ENCODE results near the gene PDE8A. TPM values are rescaled to one million over a fixed set of nuclear protein-coding genes. Genes with fewer than 3 reads are reported as not detected.

PDE8A gene
- polyA plus RNA-seq, 1 donor, result 25.4 TPM

DNA sequence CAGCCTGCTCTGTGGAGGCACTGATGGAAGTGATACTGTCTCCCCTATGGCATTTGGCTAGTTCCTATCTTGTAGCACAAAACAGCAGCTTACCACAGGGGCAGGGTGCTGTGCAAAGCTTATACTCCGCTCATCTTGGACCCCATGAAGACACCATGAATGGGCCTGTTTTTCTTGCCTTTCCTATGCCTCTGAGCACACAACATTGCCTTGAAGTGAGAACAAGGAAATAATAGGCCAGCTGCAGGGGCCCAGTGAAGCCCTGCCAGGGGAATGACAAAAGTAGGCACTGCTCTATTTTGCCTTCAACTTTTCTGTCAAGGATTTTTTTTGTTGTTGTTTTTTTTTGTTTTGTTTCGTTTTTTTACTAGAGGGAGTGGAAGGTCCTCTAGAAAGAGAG, 110.3 kb downstream of the PDE8A start:
- no peak for DNase-seq

DNA sequence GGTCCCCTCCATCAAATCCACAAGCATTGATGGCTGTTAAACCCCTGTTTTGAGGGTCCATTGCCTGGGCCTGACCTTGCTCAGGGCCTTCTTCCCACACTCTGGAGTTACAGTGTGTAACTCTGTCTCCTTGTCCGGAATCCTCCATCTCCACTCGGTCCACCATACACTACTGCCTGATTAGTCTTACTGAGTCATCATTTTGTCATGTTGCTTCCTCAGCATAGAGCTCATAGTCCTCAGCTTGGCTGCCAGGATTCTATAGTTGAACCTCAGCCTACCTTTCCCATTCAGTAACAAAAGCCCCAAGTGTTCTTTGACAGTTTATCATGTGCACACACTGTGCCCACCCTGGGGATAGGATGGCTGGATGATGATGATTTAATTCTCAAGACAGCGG, 113.0 kb downstream of the PDE8A start:
- DNase-seq, result no peak

DNA sequence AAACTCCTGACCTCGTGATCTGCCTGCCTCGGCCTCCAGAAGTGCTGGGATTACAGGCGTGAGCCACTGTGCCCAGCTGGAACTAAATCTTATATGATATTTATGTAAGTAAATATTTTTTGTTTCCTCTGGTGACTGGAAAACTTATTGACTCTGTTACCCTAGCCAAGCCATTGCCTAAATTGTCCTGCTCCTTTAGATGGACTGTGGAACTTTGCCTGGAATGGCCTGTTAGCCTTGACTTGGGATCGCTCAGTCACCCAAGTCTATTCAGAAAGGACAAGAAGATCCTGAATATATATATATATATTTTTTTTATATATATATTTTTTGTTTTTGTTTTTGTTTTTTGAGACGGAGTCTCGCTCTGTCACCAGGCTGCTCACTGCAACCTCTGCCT, 113.9 kb downstream of the PDE8A start:
- DNase-seq, result no peak

DNA sequence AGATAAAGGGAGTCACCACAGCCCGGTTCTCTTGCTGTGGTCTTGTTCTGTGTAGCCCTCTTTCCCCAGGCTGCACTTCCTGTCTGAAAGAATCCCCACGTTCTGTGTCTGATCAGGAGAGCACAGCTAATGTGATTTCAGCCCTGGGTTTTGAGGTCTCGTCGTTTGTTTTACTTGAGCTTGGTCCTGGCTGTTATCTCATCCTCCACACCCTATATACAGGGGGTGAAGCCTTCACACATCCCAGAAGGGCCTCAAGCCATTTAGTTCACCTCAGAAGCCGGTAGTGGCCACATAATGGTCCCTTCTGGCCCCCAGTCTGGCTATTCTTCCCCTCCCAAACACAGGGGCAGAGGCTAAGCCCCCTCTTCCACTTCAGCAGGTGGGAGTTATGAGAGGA, 115.6 kb downstream of the PDE8A start:
- DNase-seq, result no peak

DNA sequence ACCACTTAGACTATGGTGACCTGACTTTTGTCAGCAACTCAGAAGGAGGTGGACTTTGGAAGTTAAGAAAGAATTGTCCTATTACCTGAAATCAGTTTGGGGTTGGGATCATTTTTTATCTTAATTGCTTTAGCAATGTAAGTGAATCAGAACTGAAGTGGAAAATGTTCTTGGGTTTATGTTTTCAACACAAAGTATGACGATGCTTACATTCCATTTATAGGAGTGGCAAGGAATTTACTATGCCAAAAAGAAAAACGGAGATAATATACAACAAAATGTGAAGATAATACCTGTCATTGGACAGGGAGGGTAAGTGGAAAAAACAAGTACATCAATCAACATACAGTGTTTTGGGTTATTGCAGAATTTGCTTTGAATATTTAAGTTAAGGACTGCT, 116.1 kb downstream of the PDE8A start:
- no peak for DNase-seq

DNA sequence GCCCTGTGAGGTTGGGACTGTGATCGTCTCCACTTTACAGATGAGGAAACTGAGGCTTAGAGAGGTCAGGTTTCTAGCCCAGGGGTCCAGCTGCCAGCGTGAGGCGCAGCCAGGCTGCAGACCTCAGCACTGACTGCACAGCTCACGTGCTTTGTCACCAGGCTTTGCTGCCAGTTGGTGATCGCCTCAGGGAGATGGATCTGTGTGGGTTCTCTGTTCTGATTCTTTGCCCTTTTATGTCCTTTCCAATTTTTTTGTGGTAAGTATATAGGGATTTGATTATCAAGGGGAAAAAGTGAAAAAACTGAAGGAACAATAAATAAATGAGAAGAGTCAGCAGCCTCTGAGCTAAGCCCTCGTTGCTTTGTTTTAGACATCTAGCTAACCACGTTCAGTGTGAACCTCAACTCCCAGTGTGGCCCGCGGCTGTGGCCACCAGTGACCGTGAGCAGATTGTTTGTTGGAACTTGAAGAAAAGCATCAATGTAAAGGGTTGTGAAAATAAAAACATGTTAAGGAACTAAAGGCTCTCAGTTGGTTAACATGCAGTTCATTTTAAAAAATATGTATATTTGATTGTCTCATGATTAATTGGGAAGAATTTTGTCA, 117.6 kb downstream of the PDE8A start:
- DNase-seq, result no peak

DNA sequence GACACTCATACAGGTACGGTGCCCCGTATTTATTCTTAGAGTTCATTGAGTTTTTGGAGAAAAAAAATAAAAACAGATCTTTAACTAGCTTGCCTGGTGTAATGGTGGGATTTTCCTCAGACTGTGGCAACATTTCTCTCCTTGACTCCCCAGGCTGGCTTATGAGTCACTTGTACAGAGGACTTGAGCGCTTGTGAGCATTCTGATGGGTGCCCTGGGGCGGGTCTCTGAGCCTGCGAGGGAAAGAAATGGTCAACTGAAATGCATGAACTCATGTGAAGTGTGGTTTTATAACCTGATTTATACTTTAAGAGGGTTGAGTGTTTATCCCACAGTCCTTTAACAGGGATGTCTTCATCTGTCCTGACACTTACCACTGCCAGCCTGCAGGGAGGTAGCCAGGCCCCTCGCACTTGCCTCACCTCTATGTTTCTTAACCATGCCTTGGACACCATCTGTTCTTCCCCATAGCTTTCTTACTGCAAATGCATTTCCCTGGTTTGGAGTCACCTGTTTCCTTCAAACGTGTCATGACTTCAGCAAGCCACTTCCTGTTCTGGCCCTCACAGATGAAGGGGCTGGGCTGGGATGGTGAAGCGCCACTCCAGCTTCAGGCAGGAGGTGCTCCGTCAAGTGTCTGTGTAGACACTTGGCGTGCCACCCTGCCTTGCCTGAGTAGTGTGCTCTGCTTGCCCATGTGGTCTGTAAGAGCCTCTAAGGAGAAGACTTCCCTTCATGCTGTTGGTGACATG, 118.7 kb downstream of the PDE8A start:
- DNase-seq, result no peak

DNA sequence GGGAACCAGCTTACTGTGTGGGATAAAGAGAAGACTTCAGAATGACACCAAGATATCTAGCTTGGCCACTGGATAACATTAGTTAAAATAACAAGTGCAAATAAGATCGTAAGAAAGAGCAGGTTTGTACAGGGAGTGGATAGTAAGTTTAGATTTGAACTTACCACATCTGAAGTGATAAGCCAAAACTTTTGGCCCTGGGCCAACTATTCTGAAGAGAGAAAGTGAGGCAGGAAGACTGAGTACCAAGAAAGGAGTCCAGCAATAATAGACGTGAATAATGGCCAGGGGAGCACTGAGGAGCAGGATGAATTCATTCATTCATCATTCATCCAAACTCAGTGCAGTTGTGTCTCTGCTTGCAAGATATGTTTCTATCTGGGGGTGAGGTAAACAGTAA, 122.9 kb downstream of the PDE8A start:
- no peak for DNase-seq

DNA sequence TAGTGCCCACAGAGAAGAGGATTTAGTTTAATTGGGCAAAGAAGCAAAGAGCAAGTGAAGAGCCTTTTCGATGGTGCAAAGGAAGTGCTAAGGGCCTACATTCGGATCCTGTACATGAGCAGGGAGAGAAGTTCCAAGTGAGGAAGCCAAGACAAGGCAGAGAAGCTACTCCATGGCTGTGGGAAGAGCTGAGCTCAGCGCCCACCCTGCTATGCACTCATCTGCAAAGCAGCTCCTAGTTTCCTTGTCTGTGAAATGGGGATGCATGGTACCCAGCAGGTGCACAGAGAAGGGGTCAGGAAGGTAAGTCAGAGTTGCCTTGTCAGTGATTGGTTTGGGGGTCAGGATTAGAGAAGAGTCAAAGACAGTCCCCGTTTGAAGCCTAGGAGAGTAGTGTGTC, 126.5 kb downstream of the PDE8A start:
- DNase-seq, result no peak

DNA sequence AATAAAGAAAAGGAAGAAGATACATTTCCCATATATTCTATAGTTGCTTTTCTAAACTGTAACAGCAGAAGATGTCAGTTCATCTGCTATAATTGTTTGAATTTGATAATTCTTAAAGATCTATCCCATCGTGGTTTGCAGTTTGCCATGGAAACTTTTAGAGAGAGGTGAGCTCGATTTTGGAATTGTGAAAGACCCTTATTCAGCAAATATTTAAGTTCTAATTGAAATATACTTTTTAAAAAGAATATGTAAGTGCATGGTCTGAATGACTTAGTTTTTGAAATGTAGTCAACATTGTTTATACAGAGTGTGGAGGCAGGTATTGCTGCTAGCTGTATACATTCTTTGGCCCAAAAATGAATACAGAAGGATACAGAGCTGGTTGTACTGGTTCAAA, 127.7 kb downstream of the PDE8A start:
- DNase-seq, result no peak

DNA sequence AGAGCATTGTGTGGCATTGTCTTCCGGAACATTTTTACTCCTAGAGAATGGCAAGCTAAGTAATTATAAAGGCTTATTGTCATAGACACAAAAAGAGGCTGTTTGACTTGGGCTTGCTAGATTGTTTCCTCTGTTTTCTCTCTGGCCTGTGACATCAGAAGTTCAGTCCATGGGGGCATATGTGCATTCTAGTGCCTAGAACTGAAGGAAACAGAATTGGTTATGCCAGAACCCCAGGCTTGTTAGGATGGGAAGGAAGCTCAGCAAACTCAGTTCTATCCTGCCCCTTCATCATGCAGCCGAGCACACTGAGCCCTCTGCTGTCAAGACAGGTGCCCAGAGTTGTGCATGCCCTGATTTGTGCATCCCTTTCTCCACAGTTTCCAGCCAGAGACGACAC, 131.3 kb downstream of the PDE8A start:
- DNase-seq, result no peak

DNA sequence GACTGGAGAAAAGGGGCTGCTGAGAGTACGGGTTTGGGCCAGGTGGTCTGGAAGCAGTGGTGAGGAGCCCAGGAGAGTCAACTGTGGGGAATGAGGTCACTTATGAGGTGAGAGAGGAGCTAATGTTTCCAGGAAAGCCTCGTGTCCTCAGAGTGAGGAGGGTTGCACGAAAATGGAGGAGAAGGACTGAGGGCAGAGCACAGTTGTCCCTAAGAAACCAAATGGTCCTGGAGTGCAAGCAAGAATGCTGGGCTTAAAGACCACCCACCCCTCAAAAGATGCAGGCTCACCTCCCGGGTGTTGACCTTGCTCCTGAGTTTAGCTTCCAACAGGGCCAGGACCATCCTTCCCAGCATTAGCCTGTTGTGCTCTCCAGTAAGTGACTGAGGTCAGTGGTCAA, 133.2 kb downstream of the PDE8A start:
- no peak for DNase-seq

DNA sequence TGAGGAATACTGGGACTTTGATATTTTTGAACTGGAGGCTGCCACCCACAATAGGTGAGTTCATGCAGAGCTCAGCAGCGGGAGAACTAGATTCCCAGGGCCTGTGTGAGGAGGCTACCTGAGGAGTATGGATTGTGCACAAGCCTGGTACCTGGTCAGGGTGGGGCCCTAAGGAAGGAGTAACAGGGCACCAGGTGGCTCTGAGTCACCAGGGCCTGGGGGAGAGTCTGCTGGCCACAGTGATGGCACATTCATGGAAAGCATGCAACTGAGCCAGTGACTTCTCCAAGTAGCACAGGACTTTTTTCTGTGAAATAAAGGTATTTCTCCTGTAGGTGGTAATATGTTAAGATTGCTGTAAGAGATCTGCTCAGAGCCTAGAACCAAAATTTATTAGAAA, 134.4 kb downstream of the PDE8A start:
- DNase-seq, result no peak

DNA sequence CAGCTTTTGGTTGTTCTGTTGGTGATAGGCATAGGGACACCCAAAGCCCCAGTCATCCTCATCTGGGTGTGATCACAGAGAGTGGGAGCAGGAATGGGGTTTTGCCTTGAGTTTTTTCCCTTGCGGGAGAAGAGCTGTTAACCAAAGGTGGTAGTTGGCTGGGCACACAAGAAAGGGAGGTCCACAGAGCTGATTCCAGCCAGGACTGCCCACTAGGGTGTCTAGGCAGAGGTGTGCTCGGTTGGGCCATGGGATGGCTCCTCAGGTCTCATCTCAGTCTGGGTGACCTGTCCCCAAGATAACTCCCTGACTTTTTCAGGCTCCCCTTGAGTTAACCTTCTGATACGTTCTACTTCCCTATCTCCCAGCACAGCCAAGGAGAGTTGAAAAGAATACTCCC, 134.8 kb downstream of the PDE8A start:
- no peak for DNase-seq

DNA sequence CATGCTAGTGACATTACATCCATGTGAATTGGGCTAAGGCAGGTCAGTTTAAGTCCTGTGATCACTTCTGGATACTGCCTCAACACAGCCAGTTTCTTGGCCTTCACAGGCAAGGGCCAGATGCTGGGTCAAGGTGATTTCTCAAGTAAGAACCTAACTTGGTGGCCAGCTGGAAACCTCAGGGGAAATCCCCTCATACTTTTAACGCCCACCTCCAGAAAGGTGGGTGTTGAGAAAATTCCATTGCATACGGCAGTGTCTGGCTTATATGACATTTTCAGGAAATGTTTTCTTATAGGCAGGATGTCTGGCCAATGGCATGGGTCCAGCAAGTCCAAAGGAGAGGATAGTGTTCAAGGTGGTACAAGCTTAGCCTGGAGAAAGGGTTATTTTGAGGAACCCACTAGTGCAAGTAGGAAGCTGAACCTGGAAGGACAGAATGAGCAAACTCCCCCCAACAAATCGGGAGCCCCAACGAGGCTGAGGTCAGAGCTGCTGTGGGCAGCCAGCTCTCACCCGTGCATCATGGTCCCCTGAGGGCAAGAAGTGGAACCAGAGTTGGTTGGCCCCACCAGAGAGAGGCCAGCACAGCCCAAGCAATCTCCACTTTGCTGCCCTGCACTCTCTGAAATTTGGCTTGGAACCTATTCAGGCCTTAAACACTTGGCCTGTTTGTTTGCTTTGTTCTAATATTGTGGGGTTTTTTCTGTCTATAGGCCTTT, 135.4 kb downstream of the PDE8A start:
- DNase-seq, result no peak

DNA sequence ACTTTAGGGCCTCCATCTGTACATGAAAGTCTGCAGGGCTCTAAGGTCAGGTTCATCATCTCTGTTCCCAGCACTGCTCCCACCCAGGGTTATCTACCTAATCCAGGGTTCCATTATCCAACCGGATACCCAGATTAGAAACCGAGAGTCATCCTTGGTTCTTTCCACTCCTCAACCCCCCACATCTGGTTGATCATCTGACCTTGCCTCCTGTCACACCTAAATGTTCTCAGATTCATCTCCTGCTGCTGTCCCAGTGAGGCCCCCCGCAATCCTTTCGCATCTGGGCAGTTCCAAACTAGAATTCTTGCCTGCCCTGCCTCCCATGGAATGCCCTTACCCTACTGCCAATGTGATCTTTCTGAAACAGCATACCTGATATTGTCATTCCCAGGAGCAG, 136.5 kb downstream of the PDE8A start:
- no peak for DNase-seq

DNA sequence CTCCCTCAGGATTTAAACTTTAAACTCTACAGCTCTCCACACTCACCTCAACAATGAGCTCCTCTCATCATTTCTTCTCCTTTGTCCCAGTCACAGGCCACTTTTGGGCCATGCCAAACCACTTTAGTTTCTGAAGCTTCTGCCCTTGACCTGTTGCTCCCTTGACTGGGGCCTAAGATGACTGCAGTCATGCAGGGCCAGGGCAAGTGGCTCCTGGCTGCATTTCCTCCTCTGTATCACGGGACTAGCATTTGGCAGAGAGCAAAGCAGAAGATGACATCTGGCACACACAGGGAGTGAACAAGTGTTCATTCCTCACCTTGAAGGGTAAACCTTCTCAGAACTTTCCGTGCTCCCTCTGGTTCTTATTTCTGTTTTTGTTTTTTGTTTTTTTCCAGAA, 136.9 kb downstream of the PDE8A start:
- DNase-seq, result no peak

DNA sequence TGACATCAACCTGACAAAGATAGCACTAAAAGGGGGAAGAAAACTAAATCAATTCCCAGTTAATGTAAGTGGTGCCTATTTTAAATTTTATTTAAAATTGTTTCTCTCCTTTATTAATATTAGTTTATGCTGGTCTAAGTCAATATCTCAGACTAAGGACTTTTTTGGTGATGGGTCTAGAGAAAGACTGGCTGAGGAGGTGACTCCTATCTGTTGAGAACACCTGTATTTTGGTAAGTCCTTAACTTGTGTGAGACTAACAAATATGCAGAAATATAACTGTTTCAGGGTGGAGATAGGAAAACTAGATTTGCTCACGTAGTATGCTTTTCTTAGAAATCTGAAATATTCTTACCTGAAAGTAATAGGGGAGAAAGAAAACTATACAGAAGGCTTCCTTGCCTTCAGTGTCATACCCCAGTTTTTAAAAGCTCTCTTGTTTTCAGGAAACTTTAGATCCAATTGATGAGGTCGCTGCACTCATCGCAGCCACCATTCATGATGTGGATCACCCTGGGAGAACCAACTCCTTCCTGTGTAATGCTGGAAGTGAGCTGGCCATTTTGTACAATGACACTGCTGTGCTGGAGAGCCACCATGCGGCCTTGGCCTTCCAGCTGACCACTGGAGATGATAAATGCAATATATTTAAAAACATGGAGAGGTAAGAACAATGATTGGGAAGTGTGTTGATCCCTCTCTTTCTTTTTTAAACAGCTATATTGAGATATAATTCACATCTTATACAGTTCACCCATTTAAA, 138.9 kb downstream of the PDE8A start:
- DNase-seq, result no peak

DNA sequence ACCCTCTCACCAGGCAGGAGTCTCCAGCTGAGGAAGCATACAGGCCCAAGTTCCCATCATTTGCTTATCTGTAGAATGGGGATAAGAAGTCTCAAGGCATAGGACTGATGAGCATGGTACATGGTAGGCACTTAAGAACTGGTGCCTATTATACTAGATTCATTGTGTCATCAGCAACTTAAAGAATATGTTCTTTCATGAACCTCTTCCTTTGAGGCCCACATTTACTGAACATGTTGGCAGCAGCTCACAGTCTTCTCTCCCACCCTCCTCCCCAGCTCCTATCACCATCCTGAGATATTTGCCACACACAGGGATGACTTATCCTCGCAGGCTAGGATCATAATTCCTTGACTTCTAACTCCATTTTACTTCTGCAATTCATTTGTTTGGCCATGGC, 142.5 kb downstream of the PDE8A start:
- no peak for DNase-seq

DNA sequence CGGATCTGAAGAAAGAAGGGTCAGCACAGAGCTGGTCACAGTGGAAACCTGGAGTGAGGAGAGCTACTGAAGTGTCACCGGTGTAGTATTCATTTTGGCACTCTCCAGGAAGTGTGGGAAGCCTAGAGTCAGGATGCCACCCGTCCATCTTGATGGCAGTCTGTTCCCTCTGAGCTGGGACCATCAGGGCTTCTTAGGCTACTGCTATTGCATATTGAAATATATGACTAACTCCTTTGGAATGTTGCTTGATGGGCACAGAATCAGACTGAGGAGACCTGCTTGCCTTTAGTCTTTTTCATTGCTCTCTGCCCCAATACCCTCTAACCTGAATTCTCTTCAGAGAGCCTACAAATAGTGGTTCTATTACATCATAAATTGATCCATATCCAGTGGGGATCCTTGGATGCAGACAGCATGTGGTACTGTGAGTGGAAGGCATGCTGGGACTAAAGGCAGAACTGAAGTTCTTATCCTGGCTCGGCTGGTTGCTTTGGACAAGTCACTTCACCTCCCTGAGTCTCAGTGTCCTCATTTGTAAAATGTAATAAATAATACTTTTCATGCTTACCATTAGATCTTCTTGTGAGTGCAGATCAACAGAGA, 143.5 kb downstream of the PDE8A start:
- DNase-seq, result no peak

DNA sequence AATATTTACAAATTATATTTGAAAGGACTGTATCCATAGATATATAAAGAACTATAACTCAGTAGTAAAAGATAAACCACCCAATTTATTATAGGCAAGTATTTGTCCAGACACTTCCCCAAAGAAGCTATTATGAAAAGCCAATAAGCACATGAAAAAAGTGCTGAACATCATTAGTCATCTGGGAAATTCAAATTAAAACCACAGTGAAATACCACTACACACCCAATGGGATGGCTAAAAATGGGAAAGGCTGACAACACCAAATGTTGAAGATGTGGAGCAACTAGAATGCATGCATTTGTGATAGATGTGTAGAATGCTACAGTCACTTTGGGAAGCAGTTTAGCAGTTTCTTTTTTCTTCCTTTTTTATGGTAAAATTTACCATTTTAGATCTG, 147.0 kb downstream of the PDE8A start:
- DNase-seq, result no peak

DNA sequence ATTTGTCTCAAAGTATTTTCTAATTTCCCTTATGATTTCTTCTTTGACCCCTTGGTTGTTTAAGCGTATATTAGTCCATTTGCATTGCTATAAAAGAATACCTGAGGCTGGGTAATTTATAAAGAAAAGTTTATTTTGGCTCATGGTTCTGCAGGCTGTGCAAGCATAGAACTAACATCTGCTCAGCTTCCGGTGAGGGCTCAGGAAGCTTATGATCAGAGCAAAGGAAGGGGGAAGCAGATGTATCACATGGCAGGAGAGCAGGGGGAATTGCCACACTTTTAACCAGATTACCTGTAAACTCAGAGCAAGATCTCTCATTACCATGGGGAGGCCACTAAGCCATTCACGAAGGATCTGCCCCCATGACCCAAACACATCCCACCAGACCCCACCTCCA, 148.2 kb downstream of the PDE8A start:
- DNase-seq, result no peak

DNA sequence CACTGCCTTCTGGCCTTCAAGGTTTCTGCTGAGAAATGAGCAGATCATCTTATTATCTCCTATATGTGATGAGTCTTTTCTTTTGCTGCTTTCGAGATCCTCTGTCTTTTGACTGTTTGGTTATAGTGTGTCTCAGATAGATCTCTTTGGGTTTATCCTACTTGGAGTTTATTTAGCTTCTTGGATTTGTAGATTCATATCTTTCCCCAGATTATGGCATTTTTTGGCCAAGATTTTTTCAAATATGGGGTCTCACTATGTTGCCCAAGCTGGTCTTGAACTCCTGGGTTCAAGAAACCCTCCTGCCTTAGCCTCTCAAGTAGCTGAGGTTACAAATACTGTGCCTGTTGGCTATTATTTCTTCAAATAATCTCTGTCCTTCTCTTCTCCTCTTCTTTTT, 150.3 kb downstream of the PDE8A start:
- DNase-seq, result no peak
